HepG2 (cell line): ENCODE data around the gene ZNF483. TPM values are rescaled to one million over a fixed set of nuclear protein-coding genes. Genes with fewer than 3 reads are reported as not detected.

Source experiments
- CBX1 ChIP-seq: IDR thresholded peaks from one replicate; pipeline ENCODE4 v1.6.1; 2016; ENCODE audit warnings: antibody characterized with exemption, low read depth
- CEBPG ChIP-seq: IDR thresholded peaks from 2 replicates; pipeline ENCODE4 v1.6.1; 2016
- FOXO4 ChIP-seq: sonication (generic); formaldehyde crosslinking; conservative IDR thresholded peaks from 2 replicates; pipeline ENCODE4 v1.8.1; 2023; ENCODE audit warnings: missing genetic modification reagents
- GTF2F1 ChIP-seq: fragments of 150-350 bp; IDR thresholded peaks from 2 replicates; pipeline ENCODE4 v1.6.1; 2014; ENCODE audit warnings: low read length
- HDAC6 ChIP-seq: fragments of 200-600 bp; sonication (generic); IDR thresholded peaks from 2 replicates; pipeline ENCODE4 v1.7.0; 2017; ENCODE audit warnings: mild to moderate bottlenecking, antibody characterized with exemption, low read length, low read depth
- HNF4A ChIP-seq: sonication (generic); formaldehyde crosslinking; IDR thresholded peaks from 2 replicates; pipeline ENCODE4 v1.4.0; 2020; ENCODE audit warnings: missing genetic modification reagents
- HOXA9 ChIP-seq: sonication (generic); formaldehyde crosslinking; IDR thresholded peaks from 2 replicates; pipeline ENCODE4 v1.8.1; 2022; ENCODE audit warnings: missing genetic modification reagents, mild to moderate bottlenecking, moderate library complexity, borderline replicate concordance
- MZF1 ChIP-seq: sonication (generic); formaldehyde crosslinking; IDR thresholded peaks from 2 replicates; pipeline ENCODE4 v1.8.1; 2023; ENCODE audit warnings: mild to moderate bottlenecking, missing genetic modification reagents, borderline replicate concordance
- NR2F2 ChIP-seq: IDR thresholded peaks from 2 replicates; pipeline ENCODE4 v1.6.1; 2012; ENCODE audit warnings: low read depth, inconsistent platforms, borderline replicate concordance
- ONECUT2 ChIP-seq: sonication (generic); formaldehyde crosslinking; IDR thresholded peaks from 2 replicates; pipeline ENCODE4 v1.4.0; 2020; ENCODE audit warnings: missing genetic modification reagents
- SRSF1 ChIP-seq: fragments of 200-400 bp; formaldehyde crosslinking; optimal IDR thresholded peaks from 2 replicates; pipeline ENCODE3; 2017; ENCODE audit warnings: mild to moderate bottlenecking, low read depth, low read length, moderate library complexity
- XRCC5 ChIP-seq: fragments of 200-400 bp; formaldehyde crosslinking; optimal IDR thresholded peaks from 2 replicates; pipeline ENCODE3; 2017; ENCODE audit warnings: mild to moderate bottlenecking, low read length
- ZBTB21 ChIP-seq: sonication (generic); formaldehyde crosslinking; IDR thresholded peaks from 2 replicates; pipeline ENCODE4 v1.4.0; 2020; ENCODE audit warnings: missing genetic modification reagents
- ZBTB26 ChIP-seq: IDR thresholded peaks from 2 replicates; pipeline ENCODE4 v1.6.1; 2016; ENCODE audit warnings: missing compliant biosample characterization, missing genetic modification reagents, borderline replicate concordance
- ZBTB40 ChIP-seq, 2 experiments: fragments of 450-650 bp in 1 of 2; sonication (generic) in 1 of 2; formaldehyde crosslinking in 1 of 2; IDR thresholded peaks; 2 replicates each; pipeline versions ENCODE4 v1.6.1 to v1.8.0; 2016 to 2022; ENCODE audit warnings: antibody characterized with exemption in 1 of 2, mild to moderate bottlenecking in 1 of 2, missing genetic modification reagents in 1 of 2
- ZMAT3 ChIP-seq: sonication (generic); formaldehyde crosslinking; conservative IDR thresholded peaks from 2 replicates; pipeline ENCODE4 v1.7.0; 2021; ENCODE audit warnings: missing genetic modification reagents
- polyA plus RNA-seq, 8 experiments: library from polyadenylated mRNA; depleted of rRNA in 3 of 8; stranded (reverse) in 7 of 8; unstranded in 1 of 8; fragments of >200 nt; fragmentation: Illumina TruSeq in 4 of 8; extraction: Trizol in 4 of 8; gene quantifications; 2 replicates each; pipeline versions ENCODE4 v1.2.1 to v1.2.3, GENCODE V29; 2011 to 2016; ENCODE audit warnings: low read depth in 4 of 8, missing spikeins in 1 of 8, mixed read lengths in 1 of 8; ENCODE audit not compliant: insufficient read depth in 1 of 8
- total RNA-seq, 5 experiments: library from RNA; depleted of rRNA; stranded (reverse); fragments of >200 nt; fragmentation: Illumina TruSeq; extraction: Trizol; gene quantifications; 2 replicates each; pipeline ENCODE4 v1.2.3, GENCODE V29; 2016; ENCODE audit warnings: low read depth in 1 of 5
- TF ChIP-seq, protein P1 (sequence below): IDR thresholded peaks from 2 replicates; pipeline ENCODE4 v1.6.1; 2016; ENCODE audit warnings: mild to moderate bottlenecking, missing biosample characterization, missing genetic modification reagents

ZNF483 gene
- total and polyA plus RNA-seq, 2 of the 13 experiments (the other 11 are each of a cell fraction or from before 2014, with no cell fraction given) = 2.0 to 9.5 TPM

GRCh38 chr9:111483858-111484571 lies 41.0 kb upstream of the ZNF483 start, which contains the start of gene ECPAS (continued):
- TF ChIP-seq FOXO4 (CRISPR knock-in tag) = no peak
- peak; percentile 58 for TF ChIP-seq CBX1
- TF ChIP-seq HOXA9 = no peak
- peak; percentile 59 for TF ChIP-seq SRSF1
- no peak for TF ChIP-seq ZBTB21
- peak; percentile 72 for TF ChIP-seq XRCC5
- TF ChIP-seq HDAC6 = no peak
- no peak for TF ChIP-seq NR2F2
- TF ChIP-seq, protein P1, sequence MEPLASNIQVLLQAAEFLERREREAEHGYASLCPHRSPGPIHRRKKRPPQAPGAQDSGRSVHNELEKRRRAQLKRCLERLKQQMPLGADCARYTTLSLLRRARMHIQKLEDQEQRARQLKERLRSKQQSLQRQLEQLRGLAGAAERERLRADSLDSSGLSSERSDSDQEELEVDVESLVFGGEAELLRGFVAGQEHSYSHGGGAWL (CRISPR knock-in tag) = peak; percentile 50; the same call in 1 of the 2 replicates
- TF ChIP-seq ONECUT2 (CRISPR knock-in tag) = no peak
- 0 out of 2 replicates have a peak, but pooled peaks have one; percentile 73 for TF ChIP-seq ZMAT3 (CRISPR knock-in tag)
- TF ChIP-seq GTF2F1 = no peak
- 0 out of 2 replicates have a peak, but pooled peaks have one; percentile 43 for TF ChIP-seq ZBTB26 (CRISPR knock-in tag)
- TF ChIP-seq HNF4A (CRISPR knock-in tag) = no peak; the same call in 1 of the 2 replicates
- no peak for TF ChIP-seq CEBPG (CRISPR knock-in tag)
- TF ChIP-seq MZF1 (CRISPR knock-in tag) = no peak
- TF ChIP-seq ZBTB40 (IDR thresholded peaks at IDR 0.05) = no peak
- no peak for TF ChIP-seq ZBTB40 (CRISPR knock-in tag; IDR thresholded peaks at IDR 0.05)
